Tibial nerve (tissue), 3 donors: ENCODE data around the gene UCK2.

Source experiments
- POLR2A ChIP-seq, 2 donors: fragments of 450-650 bp; IDR thresholded peaks; one replicate each; pipeline ENCODE4 v1.6.1; 2017; ENCODE audit warnings: antibody characterized with exemption in 2 of 2, mild to moderate bottlenecking in 2 of 2, moderate library complexity in 2 of 2
- TF ChIP-seq, protein P1 (sequence below), 5 experiments: fragments of 200-600 bp in 3 of 5; fragments of 450-650 bp in 2 of 5; sonication (generic) in 3 of 5; IDR thresholded peaks; one replicate each; pipeline ENCODE4 v1.5.1; 2016 to 2019; ENCODE audit warnings: antibody characterized with exemption in 5 of 5, mild to moderate bottlenecking in 3 of 5, moderate library complexity in 2 of 5

DNA sequence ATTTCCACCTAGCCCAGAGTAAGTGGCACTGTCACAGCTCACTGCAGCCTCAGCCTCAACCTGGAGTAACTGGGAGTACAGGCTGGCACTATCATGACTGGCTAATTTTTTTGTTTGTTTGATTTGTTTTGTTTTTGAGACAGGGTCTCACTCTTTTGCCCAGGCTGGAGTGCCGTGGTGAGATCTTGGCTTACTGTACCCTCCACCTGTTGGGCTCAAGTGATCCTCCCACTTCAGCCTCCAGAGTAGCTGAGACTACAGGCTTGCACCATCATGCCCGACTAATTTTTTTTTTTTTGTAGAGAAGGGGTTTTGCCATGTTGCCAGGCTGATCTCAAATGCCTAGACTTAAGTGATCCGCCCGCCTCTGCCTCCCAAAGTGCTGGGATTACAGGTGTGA is 2.5 kb downstream of the UCK2 start:
- no peak for TF ChIP-seq POLR2A (IDR thresholded peaks at IDR 0.05)
- TF ChIP-seq, protein P1, sequence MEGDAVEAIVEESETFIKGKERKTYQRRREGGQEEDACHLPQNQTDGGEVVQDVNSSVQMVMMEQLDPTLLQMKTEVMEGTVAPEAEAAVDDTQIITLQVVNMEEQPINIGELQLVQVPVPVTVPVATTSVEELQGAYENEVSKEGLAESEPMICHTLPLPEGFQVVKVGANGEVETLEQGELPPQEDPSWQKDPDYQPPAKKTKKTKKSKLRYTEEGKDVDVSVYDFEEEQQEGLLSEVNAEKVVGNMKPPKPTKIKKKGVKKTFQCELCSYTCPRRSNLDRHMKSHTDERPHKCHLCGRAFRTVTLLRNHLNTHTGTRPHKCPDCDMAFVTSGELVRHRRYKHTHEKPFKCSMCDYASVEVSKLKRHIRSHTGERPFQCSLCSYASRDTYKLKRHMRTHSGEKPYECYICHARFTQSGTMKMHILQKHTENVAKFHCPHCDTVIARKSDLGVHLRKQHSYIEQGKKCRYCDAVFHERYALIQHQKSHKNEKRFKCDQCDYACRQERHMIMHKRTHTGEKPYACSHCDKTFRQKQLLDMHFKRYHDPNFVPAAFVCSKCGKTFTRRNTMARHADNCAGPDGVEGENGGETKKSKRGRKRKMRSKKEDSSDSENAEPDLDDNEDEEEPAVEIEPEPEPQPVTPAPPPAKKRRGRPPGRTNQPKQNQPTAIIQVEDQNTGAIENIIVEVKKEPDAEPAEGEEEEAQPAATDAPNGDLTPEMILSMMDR (IDR thresholded peaks at IDR 0.05), result no peak
